ENCODE results near the gene EFCAB9. TPM values are rescaled to one million over a fixed set of nuclear protein-coding genes. Genes with fewer than 3 reads are reported as not detected.

The EFCAB9 gene
- total RNA-seq, 1 donor from 2014 or later, result not detected

- ATAC-seq (no peak), DNase-seq (ENCODE audit: low spot score) (no peak)
These were observed 40.1 kb downstream of the EFCAB9 start for GRCh38 chr5:172234031-172234430.

GRCh38 chr5:172235132-172235780, 41.3 kb downstream of the EFCAB9 start:
- DNase-seq (ENCODE audit: low spot score), result no peak
- ATAC-seq, result peak; percentile 25

GRCh38 chr5:172235827-172236736, 42.1 kb downstream of the EFCAB9 start:
- DNase-seq (ENCODE audit: low spot score) (no peak), ATAC-seq (peak; percentile 73)

GRCh38 chr5:172238334-172238733, 44.4 kb downstream of the EFCAB9 start:
- DNase-seq (ENCODE audit: low spot score) (no peak), ATAC-seq (no peak)

- no peak for ATAC-seq
- DNase-seq (ENCODE audit: low spot score), result no peak
These were observed 49.3 kb downstream of the EFCAB9 start for GRCh38 chr5:172243302-172243701.

- DNase-seq (ENCODE audit: low spot score) (no peak), ATAC-seq (no peak)
These were observed 51.1 kb downstream of the EFCAB9 start for GRCh38 chr5:172245046-172245445.

GRCh38 chr5:172245703-172246125, 51.7 kb downstream of the EFCAB9 start:
- DNase-seq (ENCODE audit: low spot score) (no peak), ATAC-seq (no peak)

- DNase-seq (ENCODE audit: low spot score) (no peak), ATAC-seq (no peak)
These were observed 54.7 kb downstream of the EFCAB9 start for GRCh38 chr5:172248637-172249036.

GRCh38 chr5:172251419-172251818, 57.4 kb downstream of the EFCAB9 start:
- DNase-seq (ENCODE audit: low spot score), result no peak
- ATAC-seq, result no peak

- DNase-seq (ENCODE audit: low spot score) (no peak), ATAC-seq (no peak)
These were observed 58.5 kb downstream of the EFCAB9 start for GRCh38 chr5:172252501-172252900.

Other genes with a start within 250 kb of the EFCAB9 start
- gene FBXW11, start 187.5 kb upstream of the EFCAB9 start, total RNA-seq, result 21.9 TPM
- gene STK10, start 5.9 kb upstream of the EFCAB9 start, total RNA-seq, result 9.1 TPM
- 7.1 TPM for gene UBTD2, start 89.6 kb downstream of the EFCAB9 start, total RNA-seq